ENCODE results near the gene INO80C. TPM values are rescaled to one million over a fixed set of nuclear protein-coding genes. Genes with fewer than 3 reads are reported as not detected.

Gene INO80C
- total RNA-seq, 1 experiment from 2014 or later: 51.1 TPM

DNA sequence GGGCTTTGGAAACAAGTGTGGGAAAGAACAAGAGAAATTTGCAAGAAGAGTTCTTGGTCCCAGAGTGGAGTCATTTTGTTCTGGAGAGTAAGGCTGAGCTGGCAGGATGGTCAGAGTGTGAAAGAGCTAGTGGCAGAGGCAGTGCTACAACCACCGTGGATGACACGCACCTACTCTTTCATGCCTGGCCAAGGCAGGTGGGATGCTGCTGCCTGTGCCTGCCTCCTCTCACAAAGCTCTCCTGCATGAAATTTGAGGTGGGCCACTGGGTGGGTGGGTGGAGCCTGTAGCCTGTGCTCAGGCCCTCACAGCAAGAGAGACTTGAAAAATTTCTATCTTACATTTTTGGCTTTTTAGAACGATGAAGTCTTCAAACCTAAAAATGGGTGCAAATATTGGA is 9.4 kb upstream of the INO80C start:
- Histone ChIP-seq H4K91ac (ENCODE audit: insufficient read length, low read depth, low read length) (no peak overlapping the region), H2AFZ (ENCODE audit: low read length) (no peak overlapping the region), H2BK20ac (ENCODE audit: low read depth, low read length, poor library complexity, severe bottlenecking) (no peak overlapping the region), H3K9me3 (ENCODE audit: control insufficient read depth, low read depth, low read length) (no peaks in the 10 kb centered on the region), H3K4me2 (ENCODE audit: insufficient read depth, insufficient read length, low read length) (no peak overlapping the region), H3K79me2 (ENCODE audit: insufficient read depth, low read length) (no peaks in the 10 kb centered on the region), H3K4ac (ENCODE audit: low read depth, low read length) (no peak overlapping the region), H2AK5ac (ENCODE audit: insufficient read length, low read length) (no peak overlapping the region), H2BK12ac (ENCODE audit: insufficient read length, low read depth, low read length) (no peak overlapping the region), H4K20me1 (ENCODE audit: control insufficient read depth, insufficient read depth, insufficient read length) (no peaks in the 10 kb centered on the region), H3K9ac (ENCODE audit: extremely low read depth, insufficient read length, low read length) (no peak overlapping the region), H3K27ac (ENCODE audit: insufficient read length, low read depth, low read length) (no peak overlapping the region), H3K79me1 (ENCODE audit: insufficient read depth, low read depth, low read length, poor library complexity, severe bottlenecking) (no peaks in the 10 kb centered on the region), H3K23ac (ENCODE audit: insufficient read length, low read depth, low read length) (no peak overlapping the region), H3K18ac (ENCODE audit: insufficient read length, low read depth, low read length) (no peak overlapping the region), H3K14ac (ENCODE audit: insufficient read depth, low read length) (no peak overlapping the region), H3K4me1 (ENCODE audit: insufficient read depth, low read length) (no peaks in the 10 kb centered on the region), H4K5ac (ENCODE audit: insufficient read length, low read depth, low read length) (no peak overlapping the region), H3K27me3 (ENCODE audit: insufficient read depth, low read length) (no peaks in the 10 kb centered on the region), H3K56ac (ENCODE audit: insufficient read length, low read depth, low read length) (no peak overlapping the region), H3T11ph (ENCODE audit: low read length) (no peak overlapping the region), H2BK15ac (ENCODE audit: low read depth, low read length) (no peak overlapping the region), H2BK120ac (ENCODE audit: low read depth, low read length, poor library complexity, severe bottlenecking) (no peak overlapping the region), H2BK5ac (ENCODE audit: insufficient read length, low read length) (no peak overlapping the region), H4K8ac (replicated peaks; ENCODE audit: insufficient read length, low read depth, low read length) (no peak overlapping the region), H3K23me2 (ENCODE audit: insufficient read length, low read depth, low read length, poor library complexity, severe bottlenecking) (no peaks in the 10 kb centered on the region)
- no peaks in the 10 kb centered on the region for H3K36me3 Mint-ChIP-seq (ENCODE audit: insufficient read depth in 1 of 3, low read depth in 3 of 3)
- no peaks in the 10 kb centered on the region for H3K4me1 Mint-ChIP-seq
- H3K4me3 Mint-ChIP-seq: no peak overlapping the region
- no peaks in the 10 kb centered on the region for H3K9me3 Mint-ChIP-seq
- H3K27me3 Mint-ChIP-seq (ENCODE audit: low read depth): peaks cover 2% of the 10 kb centered on the region
- H3K27ac Mint-ChIP-seq: no peak overlapping the region
- WGBS (ENCODE audit: extremely low coverage, insufficient read length, low lambda C conversion rate): no CpG with 5 or more reads among the region's 3 CpGs
- DNase-seq: no peak
- no peak for TF ChIP-seq CTCF (conservative IDR thresholded peaks at IDR 0.05)
